Measurements from ENCODE around the gene NAPSA.
A peak's percentile ranks its signal among the peaks of the same experiment; 100 is the strongest.

NAPSA gene

DNA sequence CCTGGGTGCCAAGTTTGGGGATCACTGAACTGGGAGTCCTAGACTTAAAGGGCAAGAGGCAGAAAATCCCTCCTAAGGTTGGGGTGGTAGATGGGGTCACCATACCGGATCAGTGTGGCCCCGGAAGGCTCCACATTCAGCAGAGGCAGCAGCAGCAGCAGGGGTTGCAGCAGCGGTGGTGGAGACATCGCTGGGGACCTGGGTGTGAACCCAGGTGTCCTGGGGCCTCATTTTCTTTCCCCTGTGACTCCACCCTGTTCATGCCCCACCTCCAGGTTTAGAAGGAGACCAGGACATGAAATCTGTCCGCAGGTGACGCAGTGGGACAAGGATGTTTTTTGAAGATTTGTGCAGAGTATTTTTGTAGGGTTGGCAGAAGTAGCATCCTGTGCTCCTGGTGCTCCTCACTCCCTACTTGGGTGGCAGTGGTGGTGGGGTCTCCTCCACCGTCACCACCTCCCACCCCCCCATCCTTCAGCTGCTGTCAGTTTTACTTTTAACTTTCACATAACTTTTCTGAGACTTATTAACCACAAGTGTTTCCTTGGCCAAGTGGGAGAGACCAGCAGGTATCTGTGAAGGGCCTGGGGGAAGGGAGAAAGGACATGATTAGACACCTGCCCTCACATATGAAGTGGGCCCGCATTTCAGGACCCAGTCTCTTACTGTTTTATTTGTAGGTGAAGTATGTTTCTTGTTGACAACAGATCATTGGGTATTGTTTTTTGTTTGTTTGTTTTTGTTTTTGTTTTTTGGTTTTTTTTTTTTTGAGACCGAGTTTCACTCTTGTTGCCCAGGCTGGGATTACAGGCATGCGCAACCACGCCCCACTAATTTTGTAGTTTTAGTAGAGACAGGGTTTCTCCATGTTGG lies at the start of gene NAPSA:
Gene NAPSA, minus strand, starts transcription at position 206 of the 873 bp plus-strand sequence. Its CDS starts 18 bp downstream, at position 188.
- Mint-ChIP-seq H3K36me3 (ENCODE audit: low read depth) (no peaks in the 10 kb centered on the region), H3K4me1 (ENCODE audit: low read depth) (peaks cover 42% of the 10 kb centered on the region), H3K27me3 (ENCODE audit: low read depth) (no peaks in the 10 kb centered on the region), H3K4me3 (peak within 1 kb of the TSS; percentile 47), H3K9me3 (no peaks in the 10 kb centered on the region), H3K27ac (peak within 1 kb of the TSS; percentile 80)
- DNase-seq (ENCODE audit: low spot score): no peak

GRCh38 chr19:50413531-50413930 lies 48.1 kb upstream of the NAPSA start:
- no peak for DNase-seq (ENCODE audit: low spot score)
- no peaks in the 10 kb centered on the region for H3K4me1 Mint-ChIP-seq (ENCODE audit: low read depth)
- H3K27me3 Mint-ChIP-seq (ENCODE audit: low read depth): no peaks in the 10 kb centered on the region
- H3K27ac Mint-ChIP-seq: no peak overlapping the region
- H3K36me3 Mint-ChIP-seq (ENCODE audit: low read depth): peaks cover 19% of the 10 kb centered on the region
- no peaks in the 10 kb centered on the region for H3K9me3 Mint-ChIP-seq
- no peak overlapping the region for H3K4me3 Mint-ChIP-seq

- H3K36me3 Mint-ChIP-seq (ENCODE audit: low read depth): peaks cover 19% of the 10 kb centered on the region
- H3K27me3 Mint-ChIP-seq (ENCODE audit: low read depth): no peaks in the 10 kb centered on the region
- no peaks in the 10 kb centered on the region for H3K4me1 Mint-ChIP-seq (ENCODE audit: low read depth)
- H3K27ac Mint-ChIP-seq: no peak overlapping the region
- DNase-seq (ENCODE audit: low spot score): no peak
- no peak overlapping the region for H3K4me3 Mint-ChIP-seq
- H3K9me3 Mint-ChIP-seq: no peaks in the 10 kb centered on the region
Observed at GRCh38 chr19:50413096-50413495, 47.7 kb upstream of the NAPSA start.

DNA sequence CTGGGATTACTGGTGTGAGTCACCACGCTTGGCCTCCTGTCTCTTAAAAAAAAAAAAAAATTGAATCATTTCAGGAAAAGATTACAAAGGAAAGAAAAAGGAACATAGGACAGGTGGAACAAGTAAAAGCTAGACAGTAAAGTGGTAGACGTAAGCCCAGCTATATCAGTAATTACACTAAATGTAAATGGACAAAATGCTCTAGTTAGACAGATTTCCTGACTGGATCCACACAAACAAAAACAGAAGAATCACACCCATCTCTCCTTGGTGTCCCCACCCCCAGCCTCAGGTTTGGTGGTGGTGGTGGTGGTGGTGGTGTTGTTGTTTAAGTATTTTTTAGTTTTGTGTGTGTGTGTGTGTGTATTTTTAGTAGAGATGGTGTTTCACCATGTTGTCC lies 47.0 kb upstream of the NAPSA start:
- Mint-ChIP-seq H3K4me3 (no peak overlapping the region), H3K27me3 (ENCODE audit: low read depth) (no peaks in the 10 kb centered on the region), H3K4me1 (ENCODE audit: low read depth) (no peaks in the 10 kb centered on the region), H3K27ac (no peak overlapping the region), H3K9me3 (no peaks in the 10 kb centered on the region), H3K36me3 (ENCODE audit: low read depth) (peaks cover 19% of the 10 kb centered on the region)
- no peak for DNase-seq (ENCODE audit: low spot score)

- Mint-ChIP-seq H3K36me3 (ENCODE audit: low read depth) (peaks cover 31% of the 10 kb centered on the region), H3K4me1 (ENCODE audit: low read depth) (no peaks in the 10 kb centered on the region), H3K27ac (no peak overlapping the region), H3K4me3 (no peak overlapping the region), H3K27me3 (ENCODE audit: low read depth) (no peaks in the 10 kb centered on the region), H3K9me3 (no peaks in the 10 kb centered on the region)
- no peak for DNase-seq (ENCODE audit: low spot score)
Observed at GRCh38 chr19:50410109-50410508, 44.7 kb upstream of the NAPSA start.

DNA sequence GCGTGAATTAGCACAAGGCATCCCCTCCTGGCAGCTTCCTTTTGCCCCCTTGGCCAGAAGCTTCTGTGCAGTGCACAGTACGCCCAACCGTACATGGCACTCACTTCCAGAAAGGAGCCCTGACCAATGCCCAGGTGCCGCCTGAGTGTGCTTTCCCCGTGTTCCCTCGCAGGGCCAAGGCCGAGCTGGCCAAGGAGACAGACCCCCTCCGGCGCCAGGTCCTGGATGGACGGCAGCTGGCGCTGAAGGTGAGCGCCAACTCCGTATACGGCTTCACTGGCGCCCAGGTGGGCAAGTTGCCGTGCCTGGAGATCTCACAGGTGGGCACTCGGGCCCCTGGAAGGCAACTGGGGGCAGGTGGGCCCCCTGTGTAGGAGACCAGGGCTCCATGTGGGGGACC lies 43.9 kb upstream of the NAPSA start:
- H3K4me3 Mint-ChIP-seq: no peak overlapping the region
- no peaks in the 10 kb centered on the region for H3K4me1 Mint-ChIP-seq (ENCODE audit: low read depth)
- H3K27me3 Mint-ChIP-seq (ENCODE audit: low read depth): no peaks in the 10 kb centered on the region
- H3K36me3 Mint-ChIP-seq (ENCODE audit: low read depth): peaks cover 27% of the 10 kb centered on the region
- H3K9me3 Mint-ChIP-seq: no peaks in the 10 kb centered on the region
- DNase-seq (ENCODE audit: low spot score): no peak
- H3K27ac Mint-ChIP-seq: no peak overlapping the region

- no peak for DNase-seq (ENCODE audit: low spot score)
- no peaks in the 10 kb centered on the region for H3K27me3 Mint-ChIP-seq (ENCODE audit: low read depth)
- no peak overlapping the region for H3K4me3 Mint-ChIP-seq
- H3K27ac Mint-ChIP-seq: no peak overlapping the region
- peaks cover 24% of the 10 kb centered on the region for H3K36me3 Mint-ChIP-seq (ENCODE audit: low read depth)
- no peaks in the 10 kb centered on the region for H3K4me1 Mint-ChIP-seq (ENCODE audit: low read depth)
- no peaks in the 10 kb centered on the region for H3K9me3 Mint-ChIP-seq
Observed at GRCh38 chr19:50406829-50407228, 41.4 kb upstream of the NAPSA start.

DNA sequence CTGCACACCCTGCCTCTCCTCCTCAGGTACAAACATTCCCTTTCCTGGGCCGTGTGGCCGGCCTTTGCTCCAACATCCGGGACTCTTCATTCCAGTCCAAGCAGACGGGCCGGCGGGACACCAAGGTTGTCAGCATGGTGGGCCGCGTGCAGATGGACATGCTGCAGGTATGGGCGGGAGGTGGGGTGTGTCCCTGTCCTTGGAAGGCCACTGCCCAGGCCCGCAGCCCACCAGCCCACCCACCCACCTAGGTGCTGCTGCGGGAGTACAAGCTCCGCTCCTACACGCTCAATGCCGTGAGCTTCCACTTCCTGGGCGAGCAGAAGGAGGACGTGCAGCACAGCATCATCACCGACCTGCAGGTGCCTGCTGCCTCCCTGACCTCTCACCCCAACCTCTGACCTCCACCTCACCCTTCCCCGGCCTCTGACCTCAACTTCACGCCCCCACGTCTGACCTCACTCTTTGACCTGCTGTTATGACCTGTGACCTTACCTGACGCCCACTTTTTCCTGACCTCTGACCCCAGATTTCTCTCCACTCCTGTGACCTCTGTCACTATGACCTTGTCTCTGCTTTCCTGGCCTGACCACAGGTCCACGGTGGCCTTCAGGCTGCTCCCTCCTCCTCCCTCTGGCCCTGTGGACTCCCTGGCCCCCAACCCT lies 40.8 kb upstream of the NAPSA start:
- H3K27ac Mint-ChIP-seq: peak overlapping the region; percentile 38
- H3K4me1 Mint-ChIP-seq (ENCODE audit: low read depth): no peaks in the 10 kb centered on the region
- H3K4me3 Mint-ChIP-seq: no peak overlapping the region
- no peaks in the 10 kb centered on the region for H3K27me3 Mint-ChIP-seq (ENCODE audit: low read depth)
- H3K36me3 Mint-ChIP-seq (ENCODE audit: low read depth): peaks cover 25% of the 10 kb centered on the region
- no peak for DNase-seq (ENCODE audit: low spot score)
- H3K9me3 Mint-ChIP-seq: no peaks in the 10 kb centered on the region

- Mint-ChIP-seq H3K4me3 (no peak overlapping the region), H3K27ac (no peak overlapping the region), H3K4me1 (ENCODE audit: low read depth) (no peaks in the 10 kb centered on the region), H3K27me3 (ENCODE audit: low read depth) (no peaks in the 10 kb centered on the region), H3K36me3 (ENCODE audit: low read depth) (peaks cover 28% of the 10 kb centered on the region), H3K9me3 (no peaks in the 10 kb centered on the region)
- DNase-seq (ENCODE audit: low spot score): no peak
Observed at GRCh38 chr19:50402544-50403301, 37.3 kb upstream of the NAPSA start.

DNA sequence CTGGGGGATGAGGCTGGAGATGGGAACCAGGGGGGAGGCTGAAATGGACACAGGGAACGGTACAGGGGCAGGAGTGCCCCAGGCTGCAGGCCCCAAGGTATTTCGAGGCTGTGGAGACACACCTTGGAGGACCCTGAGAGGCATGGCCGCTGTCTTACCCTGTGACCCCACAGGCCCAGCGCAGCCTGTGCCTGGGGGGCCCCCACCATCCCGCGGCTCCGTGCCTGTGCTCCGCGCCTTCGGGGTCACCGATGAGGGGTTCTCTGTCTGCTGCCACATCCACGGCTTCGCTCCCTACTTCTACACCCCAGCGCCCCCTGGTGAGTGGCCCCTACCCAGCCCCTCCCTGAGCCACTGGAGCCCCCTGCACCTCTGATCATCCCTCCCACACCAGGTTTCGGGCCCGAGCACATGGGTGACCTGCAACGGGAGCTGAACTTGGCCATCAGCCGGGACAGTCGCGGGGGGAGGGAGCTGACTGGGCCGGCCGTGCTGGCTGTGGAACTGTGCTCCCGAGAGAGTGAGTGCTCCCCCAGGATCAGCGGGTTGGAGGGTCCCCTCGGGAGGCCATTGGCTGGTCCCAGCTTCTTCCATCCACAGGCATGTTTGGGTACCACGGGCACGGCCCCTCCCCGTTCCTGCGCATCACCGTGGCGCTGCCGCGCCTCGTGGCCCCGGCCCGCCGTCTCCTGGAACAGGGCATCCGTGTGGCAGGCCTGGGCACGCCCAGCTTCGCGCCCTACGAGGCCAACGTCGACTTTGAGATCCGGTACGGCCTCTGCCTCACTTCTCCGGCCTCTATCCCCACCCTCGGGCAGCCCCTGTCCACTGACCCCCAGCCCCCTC lies 36.4 kb upstream of the NAPSA start:
- Mint-ChIP-seq H3K36me3 (ENCODE audit: low read depth) (peaks cover 26% of the 10 kb centered on the region), H3K27me3 (ENCODE audit: low read depth) (no peaks in the 10 kb centered on the region), H3K27ac (no peak overlapping the region), H3K4me1 (ENCODE audit: low read depth) (no peaks in the 10 kb centered on the region), H3K4me3 (no peak overlapping the region), H3K9me3 (no peaks in the 10 kb centered on the region)
- no peak for DNase-seq (ENCODE audit: low spot score)

- DNase-seq (ENCODE audit: low spot score): no peak
- Mint-ChIP-seq H3K4me1 (ENCODE audit: low read depth) (no peaks in the 10 kb centered on the region), H3K36me3 (ENCODE audit: low read depth) (peaks cover 19% of the 10 kb centered on the region), H3K9me3 (no peaks in the 10 kb centered on the region), H3K4me3 (no peak overlapping the region), H3K27me3 (ENCODE audit: low read depth) (no peaks in the 10 kb centered on the region), H3K27ac (no peak overlapping the region)
Observed at GRCh38 chr19:50399368-50399745, 33.9 kb upstream of the NAPSA start.

DNA sequence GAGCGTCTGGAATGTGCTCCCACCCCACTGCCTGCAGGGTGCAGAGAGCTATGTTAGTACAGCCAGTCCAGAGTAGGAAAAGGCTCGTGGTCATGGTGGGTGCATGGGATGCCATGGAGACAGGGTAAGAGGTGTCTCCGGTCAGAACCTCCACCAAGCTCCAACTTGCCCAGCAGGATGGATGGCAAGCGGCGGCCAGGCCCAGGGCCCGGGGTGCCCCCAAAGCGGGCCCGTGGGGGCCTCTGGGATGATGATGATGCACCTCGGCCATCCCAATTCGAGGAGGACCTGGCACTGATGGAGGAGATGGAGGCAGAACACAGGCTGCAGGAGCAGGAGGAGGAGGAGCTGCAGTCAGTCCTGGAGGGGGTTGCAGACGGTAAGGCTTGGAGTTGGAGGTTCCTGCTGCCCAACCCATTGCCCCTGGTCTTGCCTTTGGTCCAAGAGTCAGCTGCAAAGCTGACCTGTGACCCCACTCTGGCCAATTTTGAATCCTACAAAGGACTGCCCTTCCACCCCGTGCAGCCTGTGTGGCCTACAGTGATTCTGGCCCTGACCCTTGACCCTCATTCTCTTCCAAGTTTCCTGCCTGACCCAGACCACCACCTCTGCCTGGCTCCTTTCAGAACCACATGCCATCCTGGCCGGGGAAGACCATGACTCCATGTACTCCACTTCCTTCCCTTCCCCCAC lies 33.4 kb upstream of the NAPSA start:
- no peak overlapping the region for H3K27ac Mint-ChIP-seq
- DNase-seq (ENCODE audit: low spot score): no peak

GRCh38 chr19:50394017-50394416 lies 28.6 kb upstream of the NAPSA start:
- Mint-ChIP-seq H3K27ac (no peak overlapping the region), H3K4me1 (ENCODE audit: low read depth) (no peaks in the 10 kb centered on the region), H3K36me3 (ENCODE audit: low read depth) (peaks cover 35% of the 10 kb centered on the region), H3K27me3 (ENCODE audit: low read depth) (no peaks in the 10 kb centered on the region), H3K4me3 (no peak overlapping the region), H3K9me3 (no peaks in the 10 kb centered on the region)
- DNase-seq (ENCODE audit: low spot score): no peak

More for the DNA sequence above, 33.4 kb upstream of the NAPSA start:
- Mint-ChIP-seq H3K36me3 (ENCODE audit: low read depth) (peaks cover 23% of the 10 kb centered on the region), H3K4me3 (no peak overlapping the region), H3K27me3 (ENCODE audit: low read depth) (no peaks in the 10 kb centered on the region), H3K9me3 (no peaks in the 10 kb centered on the region), H3K4me1 (ENCODE audit: low read depth) (no peaks in the 10 kb centered on the region)

All from T-helper 2 cell treated with Interferon-gamma antibody and Interleukin-4, amounts not matched to agents 5 μg/mL and 100 μg/mL, for 36 hours (primary cell).